Mononuclear cell (primary cell): ENCODE measurements around the gene GAB2. TPM values are rescaled to one million over a fixed set of nuclear protein-coding genes. Genes with fewer than 3 reads are reported as not detected.
"Not testable (repeated sequence)": the region's sequence is repeated elsewhere in the genome, so short reads cannot be mapped to it uniquely, and the experiment has no call there.

Experiments
- H3K27me3 ChIP-seq: 2 replicates; pipeline ENCODE4 v1.6.0; 2011; ENCODE audit warnings: low read length, control low read depth; ENCODE audit not compliant: insufficient read depth
- H3K4me1 ChIP-seq: 2 replicates; pipeline ENCODE4 v1.5.1; 2011; ENCODE audit warnings: mild to moderate bottlenecking, low read length, control low read depth; ENCODE audit not compliant: insufficient read depth
- H3K4me3 ChIP-seq: 2 replicates; pipeline ENCODE4 v1.5.1; 2011; ENCODE audit warnings: mild to moderate bottlenecking, low read length, moderate library complexity
- H3K9me3 ChIP-seq: 2 replicates; pipeline ENCODE4 v1.5.1; 2011; ENCODE audit warnings: low read depth, mild to moderate bottlenecking, control low read depth, low read length
- total RNA-seq: library from RNA; depleted of rRNA; stranded (reverse); fragments of >200 nt; gene quantifications from one replicate; pipeline ENCODE4 v1.2.3, GENCODE V29; 2012

GAB2 gene
- total RNA-seq, 1 donor: 61.9 TPM

- peaks cover 21% of the 10 kb centered on the region for H3K4me1 ChIP-seq
- no peaks in the 10 kb centered on the region for H3K9me3 ChIP-seq
- H3K4me3 ChIP-seq: no peak overlapping the region
- H3K27me3 ChIP-seq: no peaks in the 10 kb centered on the region
These were observed 190.6 kb downstream of the GAB2 start for GRCh38 chr11:78226684-78227680.

GRCh38 chr11:78224906-78225420 lies 192.7 kb downstream of the GAB2 start:
- Histone ChIP-seq H3K4me3 (no peak overlapping the region), H3K27me3 (no peaks in the 10 kb centered on the region), H3K4me1 (peaks cover 13% of the 10 kb centered on the region), H3K9me3 (no peaks in the 10 kb centered on the region)

DNA sequence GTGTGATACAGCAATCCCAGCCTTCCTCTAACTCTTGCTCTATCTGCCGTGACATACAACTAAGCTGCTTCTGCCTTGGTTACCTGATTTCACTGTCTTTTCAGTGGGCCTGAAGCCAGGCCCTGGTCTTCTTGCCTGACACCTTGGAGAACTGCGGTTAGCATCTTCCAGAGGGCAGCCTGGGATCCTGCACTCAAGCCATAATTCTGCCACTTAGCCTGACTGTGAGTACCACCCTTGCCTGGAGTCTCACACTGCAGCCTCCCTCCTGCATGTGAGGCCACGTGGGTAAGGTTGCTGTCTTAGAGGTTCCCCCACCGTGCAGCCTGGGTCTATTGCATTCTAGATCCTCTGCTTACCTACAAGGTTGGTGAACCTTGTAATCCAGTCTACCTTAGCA lies 193.1 kb downstream of the GAB2 start:
- H3K4me3 ChIP-seq: no peak overlapping the region
- peaks cover 10% of the 10 kb centered on the region for H3K4me1 ChIP-seq
- H3K9me3 ChIP-seq: no peaks in the 10 kb centered on the region
- H3K27me3 ChIP-seq: no peaks in the 10 kb centered on the region

DNA sequence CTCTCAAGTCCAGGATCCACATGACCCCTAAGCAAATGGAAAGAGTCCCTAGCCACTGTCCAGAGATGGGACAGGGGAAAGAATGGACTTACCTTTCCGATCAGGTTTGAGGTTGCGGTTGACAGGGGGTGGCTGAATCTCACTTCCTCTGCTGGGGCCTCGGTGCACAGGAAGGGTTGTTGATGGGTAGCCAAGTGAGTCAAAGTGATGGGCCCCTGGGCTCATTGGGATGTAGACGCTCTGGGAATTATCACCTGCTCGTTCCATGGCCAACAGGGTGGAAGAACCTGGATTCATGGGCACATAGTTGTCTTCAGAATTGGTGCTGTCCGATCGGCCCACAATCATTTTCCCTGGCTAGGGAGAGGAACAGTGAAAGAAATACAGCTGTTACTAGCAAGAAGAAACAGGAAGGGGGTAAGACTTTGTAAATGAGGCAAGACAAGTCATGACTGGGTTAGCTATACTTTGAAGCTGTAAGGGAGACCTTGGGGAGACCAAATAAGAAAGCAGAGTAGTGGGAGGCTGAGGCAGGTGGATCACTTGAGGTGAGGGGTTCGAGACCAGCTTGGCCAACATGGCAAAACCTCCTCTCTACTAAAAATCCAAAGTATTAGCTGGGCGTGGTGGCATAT lies 194.2 kb downstream of the GAB2 start:
- H3K4me3 ChIP-seq: no peak overlapping the region
- no peaks in the 10 kb centered on the region for H3K27me3 ChIP-seq
- H3K9me3 ChIP-seq: no peaks in the 10 kb centered on the region
- H3K4me1 ChIP-seq: peaks cover 7% of the 10 kb centered on the region

DNA sequence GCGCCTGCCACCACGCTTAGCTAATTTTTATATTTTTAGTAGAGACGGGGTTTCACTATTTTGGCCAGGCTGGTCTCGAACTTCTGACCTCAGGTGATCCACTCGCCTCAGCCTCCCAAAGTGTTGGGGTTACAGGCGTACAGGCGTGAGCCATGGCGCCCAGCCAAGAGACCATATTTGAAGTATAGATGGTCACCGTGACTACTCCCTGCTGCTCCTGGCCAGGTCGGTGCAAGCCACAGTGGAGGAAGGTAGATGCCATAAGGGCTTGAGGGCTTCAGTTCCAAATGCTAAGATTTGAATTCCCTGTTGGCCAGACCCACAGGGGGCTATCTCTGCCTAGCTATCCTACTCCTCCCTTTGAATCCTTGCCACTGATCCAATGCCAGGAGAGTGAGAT lies 194.9 kb downstream of the GAB2 start:
- H3K27me3 ChIP-seq, H3K4me1 ChIP-seq, H3K4me3 ChIP-seq, H3K9me3 ChIP-seq: not testable (repeated sequence)

GRCh38 chr11:78221396-78222315 lies 196.0 kb downstream of the GAB2 start:
- H3K27me3 ChIP-seq: no peaks in the 10 kb centered on the region
- H3K4me1 ChIP-seq: no peaks in the 10 kb centered on the region
- no peaks in the 10 kb centered on the region for H3K9me3 ChIP-seq
- H3K4me3 ChIP-seq: no peak overlapping the region

DNA sequence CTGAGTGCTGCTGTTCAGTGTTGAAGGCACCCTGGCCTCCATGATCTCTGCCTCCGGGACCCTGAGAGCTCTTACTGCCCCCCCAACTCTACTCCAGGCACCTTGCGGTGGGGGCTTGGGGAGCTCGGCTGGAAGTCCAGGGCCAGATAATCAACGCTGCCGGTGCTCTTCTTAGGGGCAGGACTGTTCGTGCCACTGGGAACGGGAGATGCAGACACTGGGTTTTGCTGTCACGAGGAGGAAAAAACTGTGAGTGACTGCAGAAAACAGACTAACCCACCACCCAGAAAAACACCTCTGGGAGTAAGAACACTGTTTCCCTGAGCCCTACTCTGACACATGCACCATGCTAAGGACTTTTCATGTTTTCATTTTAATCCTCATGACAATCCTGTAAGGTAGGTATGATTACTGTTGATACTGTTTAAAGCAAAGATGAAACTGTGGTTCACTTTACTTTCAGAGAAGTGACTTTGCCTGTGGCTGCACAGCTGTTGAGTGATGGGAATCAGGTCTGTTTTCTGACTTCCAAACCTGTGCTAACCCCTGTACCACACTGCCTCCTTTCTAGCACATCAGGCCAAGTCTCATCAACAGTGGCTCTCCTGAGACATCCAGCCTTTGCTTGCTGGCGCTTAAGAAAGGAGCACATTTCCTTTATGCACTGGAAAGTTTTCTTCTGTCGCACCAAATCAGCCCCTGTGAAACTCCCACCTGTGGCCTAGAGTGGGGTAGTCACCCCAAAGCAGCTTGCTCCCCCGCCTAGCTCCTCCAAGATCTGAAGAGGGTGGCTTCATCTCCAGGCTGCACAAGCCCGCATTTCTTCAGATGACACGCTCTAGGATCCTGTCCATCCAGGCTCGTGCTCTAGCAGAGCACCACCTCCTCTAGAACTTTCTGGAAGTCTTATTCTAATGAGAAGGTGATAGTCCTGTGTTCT lies 197.1 kb downstream of the GAB2 start:
- Histone ChIP-seq H3K4me3 (no peak overlapping the region), H3K9me3 (no peaks in the 10 kb centered on the region), H3K27me3 (no peaks in the 10 kb centered on the region), H3K4me1 (no peaks in the 10 kb centered on the region)

GRCh38 chr11:78219493-78220217 lies 198.0 kb downstream of the GAB2 start:
- Histone ChIP-seq H3K4me1 (no peaks in the 10 kb centered on the region), H3K4me3 (no peak overlapping the region), H3K9me3 (no peaks in the 10 kb centered on the region), H3K27me3 (no peaks in the 10 kb centered on the region)

DNA sequence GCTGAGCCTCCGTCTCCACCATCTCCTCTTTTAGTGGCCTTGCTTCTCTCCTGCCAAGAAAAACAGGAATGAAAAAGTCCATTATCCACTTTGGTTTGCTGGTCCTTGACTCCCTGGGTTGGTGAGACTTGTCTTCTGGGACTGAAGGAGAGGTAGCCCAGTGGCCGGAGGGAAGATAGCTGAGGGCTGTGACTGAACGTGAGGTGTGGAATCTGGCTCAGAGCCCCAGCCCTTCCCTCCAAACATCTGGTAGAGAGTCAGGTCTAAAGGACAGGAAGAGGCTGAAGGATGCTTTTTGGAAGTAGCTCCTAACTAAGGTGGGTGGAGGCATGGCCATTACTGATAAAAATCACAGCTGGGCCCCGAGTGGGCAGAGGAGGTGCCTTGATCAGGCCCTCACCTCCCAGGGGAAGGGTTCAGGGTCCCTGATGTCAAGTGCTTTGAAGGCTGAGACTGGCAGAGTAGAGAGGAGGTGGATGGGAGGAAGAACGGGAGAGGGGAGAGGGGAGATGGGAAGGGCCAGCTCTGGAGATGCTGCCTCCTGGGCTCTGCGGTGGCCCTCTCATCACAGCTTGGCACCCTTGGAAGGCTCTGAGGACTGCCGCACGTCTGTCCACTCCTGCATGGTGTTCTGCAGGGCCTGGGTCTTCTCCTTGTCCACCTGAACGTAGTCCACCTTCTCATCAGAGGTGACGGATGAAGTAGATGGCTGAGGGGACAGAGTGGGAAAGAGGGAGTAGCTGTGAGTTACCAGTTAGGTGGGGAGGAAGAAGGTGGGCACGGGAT lies 198.7 kb downstream of the GAB2 start:
- H3K27me3 ChIP-seq: no peaks in the 10 kb centered on the region
- no peak overlapping the region for H3K4me3 ChIP-seq
- no peaks in the 10 kb centered on the region for H3K9me3 ChIP-seq
- no peaks in the 10 kb centered on the region for H3K4me1 ChIP-seq

- H3K4me1 ChIP-seq: no peaks in the 10 kb centered on the region
- no peak overlapping the region for H3K4me3 ChIP-seq
- H3K27me3 ChIP-seq: no peaks in the 10 kb centered on the region
- H3K9me3 ChIP-seq: no peaks in the 10 kb centered on the region
These were observed 199.7 kb downstream of the GAB2 start for GRCh38 chr11:78217650-78218541.

DNA sequence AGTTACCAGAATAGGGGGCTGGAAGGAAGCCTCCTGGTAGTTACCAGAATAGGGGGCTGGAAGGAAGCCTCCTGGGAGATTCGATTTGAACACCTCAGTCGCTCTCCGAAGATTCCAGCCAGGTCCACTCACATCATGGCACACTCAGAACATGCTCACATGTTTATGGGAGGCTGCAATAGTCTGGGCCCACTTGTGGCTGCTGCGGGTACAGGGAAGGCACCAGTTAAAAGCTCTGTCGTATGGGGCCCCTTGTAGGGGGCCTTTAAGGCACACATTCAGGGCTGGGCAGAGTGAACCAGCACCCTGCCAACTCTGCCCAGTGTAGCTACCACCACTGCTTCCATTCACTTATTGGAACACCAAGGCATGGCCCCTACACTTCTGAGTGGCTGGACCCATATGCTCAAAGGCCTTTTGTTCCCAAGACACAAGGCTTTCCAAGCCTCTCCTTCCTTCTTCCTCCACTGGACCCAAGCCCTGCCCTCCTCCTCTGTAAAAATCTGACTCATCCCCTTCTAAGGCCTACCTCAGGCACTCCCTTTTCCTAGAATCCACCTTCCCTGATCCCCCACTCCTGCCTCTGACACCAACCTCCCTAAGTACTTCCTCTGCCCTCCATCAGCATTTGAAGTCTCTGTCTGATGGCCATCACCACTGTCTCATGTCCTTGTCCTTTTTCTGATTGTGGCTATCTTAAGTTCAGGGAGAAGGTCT lies 200.9 kb downstream of the GAB2 start:
- no peaks in the 10 kb centered on the region for H3K9me3 ChIP-seq
- no peak overlapping the region for H3K4me3 ChIP-seq
- no peaks in the 10 kb centered on the region for H3K27me3 ChIP-seq
- no peaks in the 10 kb centered on the region for H3K4me1 ChIP-seq
